Suprapubic skin (tissue), 3 donors: ENCODE results near the gene PIM1.

Experiments
- CTCF ChIP-seq, 2 donors: fragments of 200-600 bp in 1 of 2; fragments of 450-650 bp in 1 of 2; sonication (generic) in 1 of 2; IDR thresholded peaks; one replicate each; pipeline ENCODE4 v1.5.1; 2016 to 2019; ENCODE audit warnings: antibody characterized with exemption in 2 of 2, mild to moderate bottlenecking in 1 of 2, moderate library complexity in 1 of 2
- POLR2AphosphoS5 ChIP-seq, 3 donors: sonication (generic); formaldehyde crosslinking; IDR thresholded peaks; one replicate each; pipeline ENCODE4 v1.6.1; 2017; ENCODE audit warnings: antibody characterized with exemption in 3 of 3

DNA sequence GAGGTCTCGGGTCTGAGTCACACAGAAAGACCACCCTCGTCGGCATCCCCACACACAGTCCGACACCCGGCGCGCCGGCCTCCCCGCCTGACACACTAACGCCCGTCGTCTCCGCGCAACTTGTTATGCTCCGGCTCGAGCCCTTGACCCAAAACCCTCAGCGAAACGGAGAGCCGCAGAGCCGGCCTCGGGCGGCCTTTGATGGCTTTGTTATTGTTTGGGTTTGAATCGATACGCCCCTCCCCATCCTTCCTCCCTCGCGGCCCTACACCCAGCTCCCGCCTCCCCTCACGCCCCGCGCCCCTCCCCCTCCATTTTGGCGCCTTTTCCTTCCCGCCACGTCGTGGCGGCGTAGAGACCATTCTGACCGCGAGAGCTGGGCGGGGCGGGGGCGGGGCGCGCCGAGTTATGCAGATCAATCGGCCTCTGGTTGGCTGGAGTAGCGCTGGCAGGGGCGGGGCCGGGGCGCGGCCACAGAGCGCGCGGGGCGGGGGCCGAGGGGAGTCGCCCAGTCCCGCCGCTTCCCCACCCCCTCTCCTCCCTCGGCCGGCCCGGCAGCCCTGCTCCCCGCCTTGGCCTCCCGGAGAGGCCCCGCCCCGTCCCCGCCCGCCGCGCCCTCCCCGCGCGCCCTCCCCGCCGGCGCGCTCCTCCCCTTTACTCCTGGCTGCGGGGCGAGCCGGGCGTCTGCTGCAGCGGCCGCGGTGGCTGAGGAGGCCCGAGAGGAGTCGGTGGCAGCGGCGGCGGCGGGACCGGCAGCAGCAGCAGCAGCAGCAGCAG is at the start of gene PIM1:
- TF ChIP-seq CTCF (IDR thresholded peaks at IDR 0.05) = no peak
- peak in 2 of 3 donors; percentile 33 to 68 for TF ChIP-seq POLR2AphosphoS5 (IDR thresholded peaks at IDR 0.05)
